ENCODE measurements around the gene TCF12.

The TCF12 gene

DNA sequence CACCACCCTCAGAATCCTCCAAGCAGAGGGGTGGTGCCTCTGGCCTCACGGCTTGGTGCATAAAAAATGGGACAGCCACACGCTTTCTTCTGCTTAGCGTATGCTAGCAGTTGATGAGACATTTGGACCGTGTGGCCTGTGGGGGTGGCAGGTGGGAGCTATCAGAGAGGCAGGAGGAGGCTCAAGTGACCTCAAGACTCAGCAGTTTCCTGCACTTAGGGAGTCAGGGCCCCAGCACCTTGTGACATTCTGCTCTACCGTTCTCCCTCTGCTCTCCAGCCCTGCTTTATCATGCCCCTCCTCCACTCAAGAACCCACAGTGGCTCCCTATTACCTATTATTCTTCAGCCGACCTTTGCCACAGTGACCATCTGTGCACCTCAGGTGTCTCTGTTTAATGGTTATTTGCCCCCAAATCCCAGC lies 416.9 kb downstream of the TCF12 start:
- DNase-seq, result no peak
- no peak overlapping the region for H3K27ac ChIP-seq (ENCODE audit: insufficient read depth, low read length, poor library complexity, severe bottlenecking)
- no peaks in the 10 kb centered on the region for H3K9me3 ChIP-seq (ENCODE audit: control insufficient read depth, low read length)
- no peaks in the 10 kb centered on the region for H3K4me1 ChIP-seq (ENCODE audit: control insufficient read depth, insufficient read depth, low read length, poor library complexity, severe bottlenecking)
- no peaks in the 10 kb centered on the region for H3K36me3 ChIP-seq (ENCODE audit: control insufficient read depth, insufficient read depth, low read length)
- no peak overlapping the region for H3K4me3 ChIP-seq (ENCODE audit: insufficient read depth, low read depth, low read length, poor library complexity, severe bottlenecking)
- H3K27me3 ChIP-seq (replicated peaks; ENCODE audit: control insufficient read depth, insufficient read depth, low read length, poor library complexity, severe bottlenecking), result no peaks in the 10 kb centered on the region

DNA sequence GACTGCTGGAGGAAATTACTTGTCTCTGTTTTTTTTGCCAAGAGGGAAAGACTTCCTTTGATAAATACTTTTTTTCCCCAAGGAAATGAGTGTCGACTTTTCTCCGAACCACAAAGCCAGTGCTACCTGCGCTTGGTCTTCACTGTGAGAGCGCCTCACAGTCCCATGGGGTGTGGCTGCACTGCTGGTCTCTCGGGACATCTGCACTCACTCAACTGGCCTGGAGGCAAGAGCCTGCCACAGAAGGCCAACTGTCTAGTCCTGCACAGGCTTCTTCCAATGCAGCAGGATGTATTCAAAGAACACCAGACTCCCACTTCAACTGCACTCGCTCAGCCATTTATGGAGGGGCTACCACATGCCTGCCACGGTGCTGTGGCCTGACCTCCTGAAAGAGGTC lies 417.3 kb downstream of the TCF12 start:
- Histone ChIP-seq H3K27ac (ENCODE audit: insufficient read depth, low read length, poor library complexity, severe bottlenecking) (no peak overlapping the region), H3K4me3 (ENCODE audit: insufficient read depth, low read depth, low read length, poor library complexity, severe bottlenecking) (no peak overlapping the region), H3K4me1 (ENCODE audit: control insufficient read depth, insufficient read depth, low read length, poor library complexity, severe bottlenecking) (no peaks in the 10 kb centered on the region), H3K27me3 (replicated peaks; ENCODE audit: control insufficient read depth, insufficient read depth, low read length, poor library complexity, severe bottlenecking) (no peaks in the 10 kb centered on the region), H3K36me3 (ENCODE audit: control insufficient read depth, insufficient read depth, low read length) (no peaks in the 10 kb centered on the region), H3K9me3 (ENCODE audit: control insufficient read depth, low read length) (no peaks in the 10 kb centered on the region)
- DNase-seq, result no peak

DNA sequence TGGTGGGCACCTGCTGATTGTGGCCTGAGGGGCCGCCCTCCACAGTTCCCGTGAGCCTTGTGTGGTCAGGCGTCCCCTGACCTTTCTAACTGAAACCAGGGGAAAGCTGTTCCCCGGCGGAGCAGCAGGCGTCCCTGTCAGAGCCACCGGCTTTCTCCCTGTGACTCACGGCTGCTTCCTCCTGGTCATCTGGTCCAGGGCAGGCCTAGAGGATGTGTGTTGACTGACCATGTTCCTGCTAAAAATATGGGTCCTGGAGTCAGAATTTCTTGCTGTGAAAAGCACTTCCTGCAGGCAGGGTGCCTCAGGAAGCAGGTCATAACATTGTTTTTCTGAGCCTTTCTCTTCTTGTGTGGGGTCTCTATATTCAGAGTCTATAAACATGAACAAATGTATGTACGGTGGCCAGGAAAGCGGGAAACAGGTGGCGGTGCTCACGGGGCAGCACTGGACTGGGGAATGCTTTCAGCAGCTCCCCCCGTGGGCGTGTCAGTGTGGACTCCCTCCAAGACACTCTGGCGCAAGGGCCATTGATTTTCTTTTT lies 419.5 kb downstream of the TCF12 start:
- H3K27ac ChIP-seq (ENCODE audit: insufficient read depth, low read length, poor library complexity, severe bottlenecking), result no peak overlapping the region
- H3K27me3 ChIP-seq (replicated peaks; ENCODE audit: control insufficient read depth, insufficient read depth, low read length, poor library complexity, severe bottlenecking), result no peaks in the 10 kb centered on the region
- H3K4me3 ChIP-seq (ENCODE audit: insufficient read depth, low read depth, low read length, poor library complexity, severe bottlenecking), result no peak overlapping the region
- no peak for DNase-seq
- H3K9me3 ChIP-seq (ENCODE audit: control insufficient read depth, low read length), result no peaks in the 10 kb centered on the region
- H3K36me3 ChIP-seq (ENCODE audit: control insufficient read depth, insufficient read depth, low read length), result no peaks in the 10 kb centered on the region
- no peaks in the 10 kb centered on the region for H3K4me1 ChIP-seq (ENCODE audit: control insufficient read depth, insufficient read depth, low read length, poor library complexity, severe bottlenecking)

GRCh38 chr15:57339321-57339720 lies 420.9 kb downstream of the TCF12 start:
- Histone ChIP-seq H3K4me3 (ENCODE audit: insufficient read depth, low read depth, low read length, poor library complexity, severe bottlenecking) (no peak overlapping the region), H3K27ac (ENCODE audit: insufficient read depth, low read length, poor library complexity, severe bottlenecking) (no peak overlapping the region), H3K4me1 (ENCODE audit: control insufficient read depth, insufficient read depth, low read length, poor library complexity, severe bottlenecking) (no peaks in the 10 kb centered on the region), H3K27me3 (replicated peaks; ENCODE audit: control insufficient read depth, insufficient read depth, low read length, poor library complexity, severe bottlenecking) (no peaks in the 10 kb centered on the region), H3K36me3 (ENCODE audit: control insufficient read depth, insufficient read depth, low read length) (no peaks in the 10 kb centered on the region), H3K9me3 (ENCODE audit: control insufficient read depth, low read length) (no peaks in the 10 kb centered on the region)
- DNase-seq, result no peak
